HG02678 (cell line): ENCODE results near the gene PROSER2.
"Not testable (repeated sequence)": the region's sequence is repeated elsewhere in the genome, so short reads cannot be mapped to it uniquely, and the experiment has no call there.

Experiments
- ATAC-seq: cut with Tn5 transposase; IDR thresholded peaks from one replicate; pipeline ENCODE4 v1.9.1; 2021; ENCODE audit warnings: mild to moderate bottlenecking, moderate library complexity; ENCODE audit not compliant: unreplicated experiment

The PROSER2 gene

GRCh38 chr10:11882646-11883375, 59.7 kb downstream of the PROSER2 start:
- no peak for ATAC-seq

DNA sequence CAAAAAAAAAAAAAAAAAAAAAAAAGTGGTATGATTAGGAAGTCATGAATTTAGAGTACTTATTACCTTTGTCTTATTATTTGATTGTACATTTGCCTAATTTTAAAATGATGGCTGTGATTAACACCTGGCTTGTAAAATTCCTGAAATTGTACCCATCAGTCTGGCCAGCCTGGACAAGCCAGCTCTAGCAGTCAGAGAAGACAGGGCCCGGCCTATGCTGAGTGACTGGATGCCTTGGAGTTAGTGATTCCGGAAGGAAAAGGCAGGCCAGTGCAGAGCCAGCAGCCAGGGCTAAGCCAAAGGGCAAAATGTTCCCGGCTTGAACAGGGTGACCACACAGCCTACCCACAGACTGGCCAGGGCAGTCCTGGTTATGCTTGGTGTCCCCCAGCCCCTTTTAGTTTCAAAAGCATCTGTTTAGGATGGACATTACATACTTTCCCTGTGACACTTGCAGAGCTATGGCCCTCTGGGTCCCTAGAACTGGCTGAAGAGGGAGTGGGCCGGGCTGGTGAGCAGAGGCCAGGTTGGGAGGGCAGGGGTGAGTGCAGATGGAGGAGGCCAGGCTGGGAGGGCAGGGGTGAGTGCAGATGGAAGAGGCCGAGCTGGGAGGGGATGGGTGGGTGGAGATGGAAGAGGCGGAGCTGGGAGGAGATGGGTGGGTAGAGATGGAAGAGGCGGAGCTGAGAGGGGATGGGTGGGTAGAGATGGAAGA, 61.7 kb downstream of the PROSER2 start:
- ATAC-seq = no peak

- ATAC-seq = no peak
Measured at GRCh38 chr10:11885437-11886137, 62.4 kb downstream of the PROSER2 start.

GRCh38 chr10:11886138-11886474, 63.0 kb downstream of the PROSER2 start:
- no peak for ATAC-seq

DNA sequence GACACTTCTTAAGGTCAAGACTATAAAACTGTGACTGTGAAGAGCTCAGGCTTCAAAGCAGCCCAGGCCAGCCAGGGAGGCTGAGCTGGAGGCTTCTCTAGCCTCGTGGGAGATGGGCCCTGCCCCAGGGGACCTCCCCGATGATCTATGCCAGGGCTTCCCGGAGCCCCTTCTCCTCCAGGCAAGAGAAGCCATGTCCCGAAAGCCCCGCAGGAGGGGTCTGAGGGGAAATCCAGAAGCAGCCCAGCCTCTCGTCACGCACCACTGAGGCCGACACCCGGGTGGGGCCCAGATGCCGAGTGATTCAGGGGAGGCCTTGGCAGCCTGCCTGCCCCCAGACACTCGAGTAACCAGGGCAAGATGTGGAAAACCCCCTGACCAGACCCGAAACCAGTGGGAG, 63.7 kb downstream of the PROSER2 start:
- ATAC-seq = no peak

DNA sequence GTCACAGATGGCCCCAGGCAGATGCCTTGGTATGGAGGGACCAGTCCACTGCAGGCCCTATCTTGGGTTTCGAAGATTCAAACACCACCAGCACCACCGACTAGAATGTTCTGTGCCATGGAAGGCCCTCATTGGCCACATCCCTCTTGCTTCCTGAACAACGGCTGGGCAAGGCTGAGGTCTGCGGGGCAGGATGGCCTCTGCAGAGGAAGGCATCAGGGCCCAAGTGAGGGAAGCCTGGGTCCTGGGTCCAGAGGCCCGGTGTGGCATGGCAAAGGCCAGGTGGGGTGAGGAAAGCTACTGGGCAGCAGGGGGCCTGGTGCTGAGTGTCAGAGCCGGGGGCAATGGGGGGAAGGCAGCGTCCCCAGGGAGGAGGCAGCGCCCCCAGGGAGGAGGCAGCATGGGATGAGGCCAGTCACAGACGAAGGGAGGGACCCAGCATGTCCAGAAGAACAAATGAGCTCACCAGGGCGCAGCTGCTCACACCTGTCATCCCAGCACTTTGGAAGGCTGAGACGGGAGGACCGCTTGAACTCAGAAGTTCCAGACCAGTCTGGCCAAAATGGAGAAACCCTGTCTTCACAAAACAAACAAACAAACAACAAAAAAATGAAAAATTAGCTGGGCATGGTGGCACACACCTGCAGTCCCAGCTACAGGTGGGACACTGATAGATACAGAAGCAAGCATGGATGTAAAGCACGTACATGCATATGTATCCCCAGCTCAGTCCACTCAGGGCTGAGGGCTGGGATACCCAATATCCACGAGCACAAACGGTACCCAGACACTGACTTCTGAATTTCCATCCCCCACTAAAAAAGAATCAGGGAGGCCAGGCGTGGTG, 64.4 kb downstream of the PROSER2 start:
- ATAC-seq = no peak

DNA sequence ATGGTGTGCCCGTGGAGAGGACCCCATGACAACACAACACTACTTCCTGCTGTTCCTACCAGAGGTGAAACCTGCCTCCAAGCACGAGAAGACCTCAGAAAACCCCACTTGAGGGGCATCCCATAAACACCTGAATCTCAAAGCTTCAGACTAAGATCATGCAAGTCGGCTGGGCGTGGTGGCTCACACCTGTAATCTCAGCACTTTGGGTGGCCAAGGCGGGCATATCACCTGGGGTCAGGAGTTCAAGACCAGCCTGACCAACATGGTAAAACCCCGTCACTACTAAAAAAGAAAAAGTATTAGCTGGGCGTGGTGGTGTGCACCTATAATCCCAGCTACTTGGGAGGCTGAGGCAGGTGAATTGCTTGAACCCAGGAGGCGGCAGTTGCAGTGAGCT, 66.1 kb downstream of the PROSER2 start:
- not testable (repeated sequence) for ATAC-seq

DNA sequence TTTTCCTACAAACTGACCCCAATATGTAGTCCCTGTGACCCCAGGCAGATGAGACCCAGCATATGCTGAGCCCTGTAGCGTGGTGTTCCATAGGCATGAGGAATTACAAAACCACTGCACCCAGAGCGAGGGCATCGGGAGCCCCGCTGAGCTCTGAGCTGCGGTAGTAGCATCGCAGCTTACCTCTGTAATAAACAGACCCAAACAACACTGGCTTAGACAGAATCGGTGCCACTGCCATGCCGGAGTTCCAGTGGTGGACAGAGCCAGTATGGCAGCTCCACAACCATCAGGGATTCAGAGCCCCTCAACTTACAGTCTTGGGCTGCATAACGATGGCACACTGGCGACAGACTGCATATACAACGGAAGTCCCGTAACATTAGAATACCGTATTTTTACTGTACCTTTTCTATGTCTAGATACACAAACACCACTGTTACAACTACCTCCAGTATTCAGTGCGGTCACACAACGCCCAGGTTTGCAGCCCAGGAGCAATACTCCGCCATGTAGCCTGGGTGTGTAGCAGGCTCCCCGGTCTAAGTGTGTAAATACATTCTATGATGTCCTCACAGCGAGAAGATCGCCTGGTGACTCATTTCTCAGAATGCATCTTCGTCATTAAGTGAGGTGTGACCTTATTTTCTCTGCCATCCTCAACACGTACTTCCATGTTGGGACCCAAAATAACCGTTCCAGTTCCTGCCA, 68.8 kb downstream of the PROSER2 start:
- ATAC-seq = no peak

GRCh38 chr10:11893749-11894278, 70.7 kb downstream of the PROSER2 start:
- ATAC-seq = no peak

- no peak for ATAC-seq
Measured at GRCh38 chr10:11894381-11895107, 71.4 kb downstream of the PROSER2 start.

DNA sequence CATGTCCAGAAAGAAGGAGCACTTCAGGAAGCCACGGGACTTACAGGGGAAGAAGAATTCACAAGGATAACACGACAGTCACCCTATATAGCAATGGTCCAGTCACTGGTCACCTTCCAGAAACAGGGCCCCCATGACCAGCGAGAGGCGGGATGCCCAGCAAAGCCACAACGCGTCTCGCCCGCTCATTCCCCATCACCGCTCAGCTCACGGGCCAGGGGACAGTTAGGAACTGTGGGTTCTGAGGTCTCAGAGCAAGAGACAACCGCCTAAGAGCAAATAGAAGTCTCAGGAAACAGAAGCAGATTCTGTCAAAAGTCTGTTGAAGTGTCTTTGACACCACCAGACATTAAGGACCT, 71.9 kb downstream of the PROSER2 start:
- no peak for ATAC-seq

- ATAC-seq = no peak
Measured at GRCh38 chr10:11895598-11895997, 72.4 kb downstream of the PROSER2 start.

DNA sequence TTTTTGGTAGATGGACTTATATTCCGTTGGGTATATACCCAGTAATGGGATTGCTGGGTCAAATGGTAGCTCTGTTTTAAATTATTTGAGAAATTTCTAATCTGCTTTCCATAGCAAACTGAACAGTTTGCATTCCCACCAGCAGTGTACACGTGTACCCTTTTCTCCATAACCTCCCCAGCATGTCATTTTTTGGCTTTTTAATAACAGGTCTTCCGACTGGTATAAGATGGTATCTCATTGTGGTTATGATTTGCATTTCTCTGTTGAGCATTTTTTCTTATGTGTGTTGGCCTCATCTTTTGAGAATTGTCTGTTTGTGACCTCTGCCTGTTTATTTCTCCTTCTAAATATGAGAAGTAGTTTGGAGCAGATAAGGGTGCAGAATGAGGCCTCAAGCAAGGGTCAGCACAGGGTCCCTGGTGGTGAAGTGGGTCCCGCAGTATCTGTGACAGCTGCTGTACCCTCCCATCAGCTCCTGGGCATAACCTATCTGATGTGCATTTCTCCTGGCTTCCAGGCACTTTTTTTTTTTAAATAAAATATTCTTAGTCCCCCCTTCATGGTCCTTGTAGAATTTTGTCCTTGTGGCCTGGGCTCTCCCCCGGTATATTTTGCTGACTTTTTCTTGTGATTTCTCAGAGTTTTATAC, 73.5 kb downstream of the PROSER2 start:
- ATAC-seq = no peak

- no peak for ATAC-seq
Measured at GRCh38 chr10:11898033-11898371, 74.8 kb downstream of the PROSER2 start.

- ATAC-seq = no peak
Measured at GRCh38 chr10:11898372-11899066, 75.4 kb downstream of the PROSER2 start.

- ATAC-seq = no peak
Measured at GRCh38 chr10:11899067-11899876, 76.1 kb downstream of the PROSER2 start.

DNA sequence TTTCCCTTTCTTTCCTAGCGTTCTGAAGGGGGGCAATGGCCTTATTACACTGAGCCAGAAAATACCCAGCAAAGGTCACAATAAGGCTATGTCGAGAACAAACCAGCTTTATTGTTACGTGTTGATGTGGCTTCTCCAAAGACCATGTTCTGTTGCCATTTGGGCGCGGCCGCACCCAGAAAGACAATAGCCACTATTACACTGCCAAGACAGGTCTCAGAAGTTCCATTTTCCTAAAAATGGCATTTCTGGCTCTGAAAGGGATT, 77.8 kb downstream of the PROSER2 start:
- no peak for ATAC-seq

- no peak for ATAC-seq
Measured at GRCh38 chr10:11901454-11901832, 78.3 kb downstream of the PROSER2 start.
